KMS-11 (cell line): ENCODE measurements around the gene BBX.

Experiments used
- H2AFZ ChIP-seq: fragments of 200-600 bp; sonication (generic); 2 replicates; pipeline ENCODE4 v1.6.1; 2016; ENCODE audit warnings: antibody characterized with exemption, mixed run types, low read depth
- H3K27ac ChIP-seq: fragments of 200-600 bp; sonication (generic); 2 replicates; pipeline ENCODE4 v1.6.1; 2016; ENCODE audit warnings: mild to moderate bottlenecking, mixed run types
- H3K27me3 ChIP-seq: fragments of 200-600 bp; sonication (generic); 2 replicates; pipeline ENCODE4 v1.6.1; 2017; ENCODE audit warnings: mild to moderate bottlenecking, low read depth, mixed run types, moderate library complexity; ENCODE audit not compliant: insufficient read depth
- H3K36me3 ChIP-seq: fragments of 200-600 bp; sonication (generic); 2 replicates; pipeline ENCODE4 v1.6.1; 2017; ENCODE audit warnings: mild to moderate bottlenecking, mixed run types; ENCODE audit not compliant: insufficient read depth
- H3K4me1 ChIP-seq: fragments of 200-600 bp; sonication (generic); 2 replicates; pipeline ENCODE4 v1.6.1; 2016; ENCODE audit warnings: mild to moderate bottlenecking, low read depth, mixed run types; ENCODE audit not compliant: poor library complexity, severe bottlenecking
- H3K4me2 ChIP-seq: fragments of 200-600 bp; sonication (generic); 2 replicates; pipeline ENCODE4 v1.7.0; 2016; ENCODE audit warnings: mild to moderate bottlenecking, mixed run types
- H3K4me3 ChIP-seq: fragments of 200-600 bp; sonication (generic); IDR thresholded peaks from 2 replicates; pipeline ENCODE4 v1.6.1; 2017; ENCODE audit warnings: low read depth, low read length, mixed read lengths; ENCODE audit not compliant: insufficient read depth
- H3K79me2 ChIP-seq: fragments of 200-600 bp; sonication (generic); 2 replicates; pipeline ENCODE4 v1.6.1; 2016; ENCODE audit warnings: low read depth, mixed run types; ENCODE audit not compliant: insufficient read depth
- H3K9ac ChIP-seq: fragments of 200-600 bp; sonication (generic); 2 replicates; pipeline ENCODE4 v1.6.1; 2016; ENCODE audit warnings: mild to moderate bottlenecking, mixed run types
- H4K20me1 ChIP-seq: fragments of 200-600 bp; sonication (generic); 2 replicates; pipeline ENCODE4 v1.6.1; 2016; ENCODE audit warnings: mild to moderate bottlenecking, mixed run types; ENCODE audit not compliant: insufficient read depth
- CTCF ChIP-seq: fragments of 200-600 bp; sonication (generic); conservative IDR thresholded peaks from 2 replicates; pipeline ENCODE4 v1.6.1; 2017; ENCODE audit warnings: low read depth, mild to moderate bottlenecking, antibody characterized with exemption, low read length, moderate library complexity, mixed read lengths

The BBX gene

GRCh38 chr3:107822308-107822707 lies 299.5 kb downstream of the BBX start:
- no peaks in the 10 kb centered on the region for H3K36me3 ChIP-seq
- H3K9ac ChIP-seq: no peak overlapping the region
- H3K27ac ChIP-seq: no peak overlapping the region
- no peak overlapping the region for H3K4me3 ChIP-seq
- no peak overlapping the region for H2AFZ ChIP-seq
- no peak overlapping the region for H3K4me2 ChIP-seq
- H3K27me3 ChIP-seq: no peaks in the 10 kb centered on the region
- TF ChIP-seq CTCF: no peak
- H4K20me1 ChIP-seq: no peaks in the 10 kb centered on the region
- no peaks in the 10 kb centered on the region for H3K79me2 ChIP-seq
- H3K4me1 ChIP-seq: no peaks in the 10 kb centered on the region

- Histone ChIP-seq H3K9ac (no peak overlapping the region), H3K4me1 (no peaks in the 10 kb centered on the region), H3K36me3 (no peaks in the 10 kb centered on the region), H3K27ac (no peak overlapping the region), H3K79me2 (no peaks in the 10 kb centered on the region), H3K27me3 (no peaks in the 10 kb centered on the region), H3K4me2 (no peak overlapping the region), H2AFZ (no peak overlapping the region), H4K20me1 (no peaks in the 10 kb centered on the region), H3K4me3 (no peak overlapping the region)
- TF ChIP-seq CTCF: no peak
These were observed 302.1 kb downstream of the BBX start for GRCh38 chr3:107824822-107825371.

- H3K4me1 ChIP-seq: no peaks in the 10 kb centered on the region
- H4K20me1 ChIP-seq: no peaks in the 10 kb centered on the region
- H3K27me3 ChIP-seq: no peaks in the 10 kb centered on the region
- H3K4me2 ChIP-seq: no peak overlapping the region
- H3K79me2 ChIP-seq: no peaks in the 10 kb centered on the region
- no peak overlapping the region for H3K9ac ChIP-seq
- no peak for TF ChIP-seq CTCF
- no peak overlapping the region for H2AFZ ChIP-seq
- H3K4me3 ChIP-seq: no peak overlapping the region
- no peak overlapping the region for H3K27ac ChIP-seq
- H3K36me3 ChIP-seq: no peaks in the 10 kb centered on the region
These were observed 302.8 kb downstream of the BBX start for GRCh38 chr3:107825556-107825955.

- H3K4me2 ChIP-seq: no peak overlapping the region
- H3K9ac ChIP-seq: no peak overlapping the region
- H3K4me1 ChIP-seq: no peaks in the 10 kb centered on the region
- no peak overlapping the region for H3K27ac ChIP-seq
- H3K36me3 ChIP-seq: no peaks in the 10 kb centered on the region
- no peaks in the 10 kb centered on the region for H3K79me2 ChIP-seq
- H3K4me3 ChIP-seq: no peak overlapping the region
- no peak for TF ChIP-seq CTCF
- no peak overlapping the region for H2AFZ ChIP-seq
- H3K27me3 ChIP-seq: no peaks in the 10 kb centered on the region
- H4K20me1 ChIP-seq: no peaks in the 10 kb centered on the region
These were observed 304.0 kb downstream of the BBX start for GRCh38 chr3:107826727-107827126.
